ENCODE results near the gene DYNC2I2. TPM values are rescaled to one million over a fixed set of nuclear protein-coding genes. Genes with fewer than 3 reads are reported as not detected.
A peak's percentile ranks its signal among the peaks of the same experiment; 100 is the strongest.
"Not testable (repeated sequence)": the region's sequence is repeated elsewhere in the genome, so short reads cannot be mapped to it uniquely, and the experiment has no call there.

The DYNC2I2 gene
- total RNA-seq, result 1 to 10 TPM; 6.0 to 8.3 TPM
- polyA plus RNA-seq, result 1 to 10 TPM; 2.7 to 4.1 (median 3.9) TPM
- total RNA-seq, result 0.98 to 16.1 (median 10.8) reads per million in 6 experiments

- ATAC-seq (peak; percentile 96 to 98), DNase-seq (peak; percentile 91 to 98 (median 96))
- Mint-ChIP-seq H3K4me1 (peaks cover 0 to 17% (median 3%) of the 10 kb centered on the region in 4 donors), H3K4me3 (peak within 1 kb of the TSS; percentile 90 to 97 (median 94)), H3K27me3 (no peaks in the 10 kb centered on the region), H3K27ac (peak within 1 kb of the TSS; percentile 96 to 100 (median 99)), H3K9me3 (no peaks in the 10 kb centered on the region), H3K36me3 (no peaks in the 10 kb centered on the region)
- POLR2A ChIA-PET, result interaction anchor here (0.7 to 4.9 kb wide), 7 partner anchors 8 to 173 kb away, joined by 3 to 34 read pairs (median 5); partner anchors contain the start of genes PKN3, SET, SPOUT1 and ZDHHC12
Observed at GRCh38 chr9:128656416-128657343, at the start of gene DYNC2I2. Gene DYNC2I2 (minus strand): TSS chr9:128656847. CDS start chr9:128656726, 121 bp downstream.

- POLR2A ChIA-PET, result interaction anchor here (1.1 to 4.2 kb wide), 2 partner anchors 16 to 22 kb away, joined by 3 to 22 read pairs; partner anchors contain the start of gene SET
- Mint-ChIP-seq H3K4me3 (no peak overlapping the region), H3K9me3 (no peaks in the 10 kb centered on the region), H3K27me3 (no peaks in the 10 kb centered on the region), H3K4me1 (peaks cover 2 to 15% (median 10%) of the 10 kb centered on the region in 4 donors), H3K27ac (peak overlapping the region in 1 of 10 donors; percentile 38), H3K36me3 (no peaks in the 10 kb centered on the region)
- no peak for ATAC-seq
- DNase-seq, result peak in 1 of 10 donors; percentile 40
Observed at GRCh38 chr9:128706045-128706444, 49.4 kb upstream of the DYNC2I2 start.

- H3K36me3 Mint-ChIP-seq, result no peaks in the 10 kb centered on the region
- POLR2A ChIA-PET, result interaction anchor here (0.5 to 4.2 kb wide), 3 partner anchors 15 to 81 kb away, joined by 3 to 22 read pairs (median 3); partner anchors contain the start of gene SET
- no peak for DNase-seq
- ATAC-seq, result no peak
- no peaks in the 10 kb centered on the region for H3K9me3 Mint-ChIP-seq
- H3K4me3 Mint-ChIP-seq, result no peak overlapping the region
- H3K27ac Mint-ChIP-seq, result no peak overlapping the region
- H3K27me3 Mint-ChIP-seq, result no peaks in the 10 kb centered on the region
- H3K4me1 Mint-ChIP-seq, result peaks cover 2 to 15% (median 10%) of the 10 kb centered on the region in 4 donors
Observed at GRCh38 chr9:128705051-128705965, 48.7 kb upstream of the DYNC2I2 start.

GRCh38 chr9:128704356-128704670 is 47.7 kb upstream of the DYNC2I2 start:
- DNase-seq (no peak), ATAC-seq (no peak)
- H3K9me3 Mint-ChIP-seq, result no peaks in the 10 kb centered on the region
- peak overlapping the region in 9 of 10 donors; percentile 24 to 88 (median 45) for H3K4me3 Mint-ChIP-seq
- H3K36me3 Mint-ChIP-seq, result no peaks in the 10 kb centered on the region
- H3K4me1 Mint-ChIP-seq, result peaks cover 2 to 15% (median 10%) of the 10 kb centered on the region in 4 donors
- H3K27ac Mint-ChIP-seq, result peak overlapping the region in 3 of 10 donors; percentile 14 to 71 (median 40)
- no peaks in the 10 kb centered on the region for H3K27me3 Mint-ChIP-seq
- POLR2A ChIA-PET, result interaction anchor here (4.2 kb wide), 1 partner anchor 14 kb away, joined by 22 read pairs; the partner anchor contains the start of gene SET

GRCh38 chr9:128703616-128704355 is 47.1 kb upstream of the DYNC2I2 start:
- Mint-ChIP-seq H3K9me3 (no peaks in the 10 kb centered on the region), H3K27me3 (no peaks in the 10 kb centered on the region), H3K27ac (peak overlapping the region in 4 of 10 donors; percentile 35 to 90 (median 67)), H3K4me3 (peak overlapping the region; percentile 75 to 88 (median 82)), H3K36me3 (no peaks in the 10 kb centered on the region), H3K4me1 (peaks cover 2 to 15% (median 10%) of the 10 kb centered on the region in 4 donors)
- DNase-seq (no peak), ATAC-seq (no peak)
- POLR2A ChIA-PET, result interaction anchor here (0.6 to 4.2 kb wide), 4 partner anchors 14 to 426 kb away, joined by 3 to 22 read pairs (median 6); partner anchors contain the start of gene SET

- Mint-ChIP-seq H3K4me1 (peaks cover 2 to 15% (median 10%) of the 10 kb centered on the region in 4 donors), H3K36me3 (no peaks in the 10 kb centered on the region), H3K27ac (peak overlapping the region in 4 of 10 donors; percentile 35 to 90 (median 66)), H3K4me3 (peak overlapping the region; percentile 75 to 88 (median 82)), H3K9me3 (no peaks in the 10 kb centered on the region), H3K27me3 (no peaks in the 10 kb centered on the region)
- DNase-seq, result peak in 2 of 10 donors; percentile 23 to 31
- peak; percentile 46 to 58 for ATAC-seq
- POLR2A ChIA-PET, result interaction anchor here (0.6 to 4.2 kb wide), 3 partner anchors 13 to 425 kb away, joined by 4 to 22 read pairs (median 7); partner anchors contain the start of gene SET
Observed at GRCh38 chr9:128702949-128703615, 46.4 kb upstream of the DYNC2I2 start.

GRCh38 chr9:128702445-128702948 is 45.9 kb upstream of the DYNC2I2 start, which contains the start of gene PKN3:
Gene PKN3 (plus strand): TSS chr9:128702503. CDS start chr9:128702916, 413 bp downstream.
- H3K27ac Mint-ChIP-seq, result peak within 1 kb of the TSS in 9 of 10 donors; percentile 11 to 91 (median 63)
- H3K4me1 Mint-ChIP-seq, result peaks cover 2 to 15% (median 10%) of the 10 kb centered on the region in 4 donors
- no peaks in the 10 kb centered on the region for H3K27me3 Mint-ChIP-seq
- ATAC-seq (peak; percentile 87 to 89), DNase-seq (peak; percentile 65 to 91 (median 84))
- H3K36me3 Mint-ChIP-seq, result no peaks in the 10 kb centered on the region
- H3K9me3 Mint-ChIP-seq, result no peaks in the 10 kb centered on the region
- POLR2A ChIA-PET, result interaction anchor here (0.7 to 3.3 kb wide), 4 partner anchors 12 to 46 kb away, joined by 3 to 17 read pairs (median 4); partner anchors contain the start of genes DYNC2I2, SET and ZDHHC12
- H3K4me3 Mint-ChIP-seq, result peak within 1 kb of the TSS; percentile 75 to 93 (median 88)

GRCh38 chr9:128701227-128701854 is 44.7 kb upstream of the DYNC2I2 start:
- H3K4me1 Mint-ChIP-seq, result peaks cover 2 to 15% (median 10%) of the 10 kb centered on the region in 4 donors
- H3K36me3 Mint-ChIP-seq, result peaks cover 0 to 7% (median 0%) of the 10 kb centered on the region in 3 donors
- H3K27ac Mint-ChIP-seq, result no peak overlapping the region
- H3K4me3 Mint-ChIP-seq, result peak overlapping the region in 9 of 10 donors; percentile 36 to 88 (median 66)
- DNase-seq, result no peak
- no peak for ATAC-seq
- H3K27me3 Mint-ChIP-seq, result no peaks in the 10 kb centered on the region
- no peaks in the 10 kb centered on the region for H3K9me3 Mint-ChIP-seq
- POLR2A ChIA-PET, result interaction anchor here (0.6 to 3.3 kb wide), 5 partner anchors 11 to 251 kb away, joined by 4 to 17 read pairs (median 5); partner anchors contain the start of gene SET

- peaks cover 0 to 26% (median 0%) of the 10 kb centered on the region in 3 donors for H3K36me3 Mint-ChIP-seq
- not testable (repeated sequence) for H3K4me3 Mint-ChIP-seq, DNase-seq, H3K9me3 Mint-ChIP-seq, ATAC-seq, H3K27ac Mint-ChIP-seq, H3K27me3 Mint-ChIP-seq
- POLR2A ChIA-PET, result interaction anchor here (0.7 to 3.3 kb wide), 2 partner anchors 9 to 146 kb away, joined by 3 to 17 read pairs; partner anchors contain the start of gene SET
- H3K4me1 Mint-ChIP-seq, result peaks cover 2 to 15% (median 10%) of the 10 kb centered on the region in 4 donors
Observed at GRCh38 chr9:128699096-128699795, 42.6 kb upstream of the DYNC2I2 start.

All from naive thymus-derived CD8-positive, alpha-beta T cell (primary cell).